ENCODE measurements around the gene UNC13C.

The UNC13C gene

GRCh38 chr15:54120949-54121463 lies 142.8 kb downstream of the UNC13C start:
- DNase-seq (ENCODE audit: low spot score), result no peak

DNA sequence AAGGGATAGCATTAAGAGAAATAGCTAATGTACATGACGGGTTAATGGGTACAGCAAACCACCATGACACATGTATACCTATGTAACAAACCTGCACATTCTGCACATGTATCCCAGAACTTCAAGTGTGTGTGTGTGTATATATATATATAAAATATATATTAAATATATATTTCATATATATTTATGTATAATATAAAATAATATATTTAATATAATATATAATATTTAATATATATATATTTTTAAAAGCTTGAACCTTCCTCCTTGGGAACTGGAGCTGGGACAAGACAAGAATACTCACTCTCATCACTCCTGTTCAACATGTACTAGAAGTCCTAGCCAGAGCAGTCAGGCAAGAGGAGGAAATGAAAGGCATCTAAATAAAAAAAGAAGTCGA lies 149.3 kb downstream of the UNC13C start:
- DNase-seq (ENCODE audit: low spot score), result no peak

GRCh38 chr15:54131410-54131809 lies 153.2 kb downstream of the UNC13C start:
- DNase-seq (ENCODE audit: low spot score), result peak; percentile 72

DNA sequence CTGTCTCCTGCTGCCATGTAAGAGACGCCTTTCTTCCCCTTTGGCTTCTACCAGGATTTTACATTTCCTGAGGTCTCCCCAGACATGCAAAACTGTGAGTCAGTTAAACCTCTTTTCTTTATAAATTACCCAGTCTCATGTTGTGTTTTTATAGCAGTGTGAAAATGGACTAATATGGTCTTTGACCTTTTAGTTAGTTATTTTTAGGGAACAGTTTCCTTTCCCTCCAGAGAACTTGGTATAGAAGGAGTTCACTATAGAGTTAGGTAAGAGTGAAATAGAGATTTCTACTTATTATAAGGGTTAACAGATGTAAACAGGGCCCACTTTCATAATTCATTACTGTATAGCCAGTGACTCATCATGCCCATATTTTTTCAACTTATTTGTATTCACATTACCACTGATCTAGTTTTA lies 170.9 kb downstream of the UNC13C start:
- DNase-seq (ENCODE audit: low spot score), result no peak

DNA sequence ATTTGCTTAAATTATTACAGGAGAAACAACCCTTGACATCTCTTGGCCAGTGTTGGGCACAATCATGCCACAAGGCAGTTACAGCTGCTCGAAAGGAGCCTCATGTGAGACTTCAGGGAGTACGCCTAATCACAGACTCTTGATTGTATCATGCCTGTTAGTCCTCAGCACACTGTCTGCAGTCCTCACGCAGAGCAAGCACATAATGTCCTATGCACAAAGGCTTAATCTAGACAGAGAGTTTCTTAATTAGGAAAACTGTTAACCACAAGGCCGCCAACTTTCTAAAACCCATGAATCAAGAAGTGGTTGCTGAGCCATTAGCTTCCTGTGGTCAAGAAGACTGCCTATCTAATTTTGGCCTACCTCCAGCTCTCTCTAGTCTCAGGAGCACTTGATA lies 172.0 kb downstream of the UNC13C start:
- no peak for DNase-seq (ENCODE audit: low spot score)

GRCh38 chr15:54159012-54159411 lies 180.8 kb downstream of the UNC13C start:
- DNase-seq (ENCODE audit: low spot score), result no peak

DNA sequence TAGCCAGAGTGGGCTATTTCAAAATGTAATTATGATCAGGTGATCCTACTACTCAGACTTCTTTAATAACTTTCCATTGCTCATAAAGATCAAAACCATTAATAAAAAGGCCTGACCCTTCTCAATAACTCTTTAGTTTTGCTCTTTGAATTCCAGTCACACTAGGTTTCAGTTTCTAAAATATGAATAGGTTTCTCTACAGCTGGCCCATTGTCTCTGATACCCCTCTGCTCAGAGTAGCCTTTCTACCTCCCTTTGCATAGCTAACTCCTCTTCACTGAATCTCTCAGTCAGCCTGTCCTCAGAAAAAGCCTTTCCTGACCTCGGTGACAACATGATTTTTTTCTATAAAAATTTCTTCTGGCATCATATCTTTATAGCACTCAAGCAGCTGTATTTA lies 209.1 kb downstream of the UNC13C start:
- no peak for DNase-seq (ENCODE audit: low spot score)

- no peak for DNase-seq (ENCODE audit: low spot score)
Measured at GRCh38 chr15:54197995-54198394, 219.8 kb downstream of the UNC13C start.

GRCh38 chr15:54206586-54207321 lies 228.5 kb downstream of the UNC13C start:
- no peak for DNase-seq (ENCODE audit: low spot score)

- DNase-seq (ENCODE audit: low spot score), result peak; percentile 23
Measured at GRCh38 chr15:54208786-54209185, 230.5 kb downstream of the UNC13C start.

DNA sequence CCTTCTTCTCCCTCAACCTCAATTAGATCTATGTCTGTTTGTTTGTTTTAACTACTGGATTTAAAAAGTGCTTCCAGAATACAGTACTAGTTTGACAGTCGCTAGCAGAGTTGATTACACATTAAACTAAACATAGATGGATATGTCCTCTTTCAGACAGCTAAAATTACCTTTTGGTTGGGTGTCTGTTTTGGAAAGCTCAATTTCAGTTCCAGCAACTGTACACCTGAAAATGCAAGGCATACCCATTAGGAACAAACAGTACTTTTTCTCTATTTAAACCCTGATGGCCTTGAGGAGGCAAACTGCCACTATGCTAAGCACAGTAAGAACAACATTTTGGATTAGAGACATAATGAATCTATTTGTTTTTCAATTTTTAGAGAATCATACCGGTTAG lies 234.4 kb downstream of the UNC13C start:
- no peak for DNase-seq (ENCODE audit: low spot score)

DNA sequence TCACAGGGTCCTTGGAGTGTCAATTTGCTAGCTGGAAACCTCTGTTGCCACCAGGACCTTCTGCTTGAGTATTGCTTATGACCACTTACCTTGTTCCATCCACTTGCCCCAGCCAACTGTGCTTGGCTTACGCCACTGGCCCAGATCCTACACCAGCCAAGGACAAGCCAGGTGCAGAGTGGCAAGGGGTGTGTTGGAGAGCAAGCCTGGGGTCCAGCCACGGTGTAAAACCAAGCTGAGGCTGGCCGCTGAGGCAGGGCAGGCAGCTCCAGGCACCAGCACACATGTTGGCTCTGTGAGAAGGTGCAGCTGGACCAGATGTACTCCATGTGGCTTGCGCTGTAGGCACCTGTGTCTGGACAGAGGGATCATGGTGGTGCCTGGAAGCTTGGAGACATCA lies 248.2 kb downstream of the UNC13C start:
- DNase-seq (ENCODE audit: low spot score), result no peak

- no peak for DNase-seq (ENCODE audit: low spot score)
Measured at GRCh38 chr15:54227569-54227968, 249.3 kb downstream of the UNC13C start.

DNA sequence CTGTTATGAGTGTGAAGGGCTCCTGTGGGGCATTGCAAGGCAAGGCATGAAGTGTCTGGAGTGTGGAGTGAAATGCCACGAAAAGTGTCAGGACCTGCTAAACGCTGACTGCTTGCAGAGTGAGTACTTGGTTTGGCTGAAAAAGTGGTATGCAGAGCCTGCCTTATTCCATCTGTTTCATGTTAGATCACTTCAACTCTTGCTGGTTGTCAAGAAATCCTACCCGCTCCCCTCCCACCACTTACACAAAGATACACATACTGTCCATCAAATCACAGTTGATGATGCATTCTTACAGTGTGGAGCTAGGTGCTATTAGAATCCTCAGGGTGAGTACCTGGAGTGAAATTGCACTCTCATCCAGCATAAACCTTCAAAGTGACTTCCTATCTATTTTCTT lies 272.1 kb downstream of the UNC13C start:
- DNase-seq (ENCODE audit: low spot score), result no peak

DNA sequence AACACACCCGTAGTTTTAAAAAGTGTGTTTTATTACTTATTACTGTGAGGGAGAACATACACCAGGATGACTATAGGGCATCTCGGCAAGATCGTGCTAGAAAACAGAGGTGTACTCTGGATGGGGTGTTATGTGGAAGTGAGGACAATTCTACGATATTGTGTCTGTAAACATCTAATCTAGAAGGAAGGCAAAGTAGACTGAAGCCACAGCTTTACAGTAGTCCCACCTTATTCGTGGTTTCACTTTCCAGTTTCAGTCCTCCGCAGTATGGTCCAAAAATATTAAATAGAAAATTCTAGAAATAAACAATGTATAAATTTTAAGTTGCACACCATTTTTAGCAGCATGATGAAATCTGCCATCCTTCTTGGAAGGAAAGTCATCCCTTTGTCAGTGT lies 277.9 kb downstream of the UNC13C start:
- no peak for DNase-seq (ENCODE audit: low spot score)

GRCh38 chr15:54273928-54274327 lies 295.7 kb downstream of the UNC13C start:
- peak; percentile 20 for DNase-seq (ENCODE audit: low spot score)

DNA sequence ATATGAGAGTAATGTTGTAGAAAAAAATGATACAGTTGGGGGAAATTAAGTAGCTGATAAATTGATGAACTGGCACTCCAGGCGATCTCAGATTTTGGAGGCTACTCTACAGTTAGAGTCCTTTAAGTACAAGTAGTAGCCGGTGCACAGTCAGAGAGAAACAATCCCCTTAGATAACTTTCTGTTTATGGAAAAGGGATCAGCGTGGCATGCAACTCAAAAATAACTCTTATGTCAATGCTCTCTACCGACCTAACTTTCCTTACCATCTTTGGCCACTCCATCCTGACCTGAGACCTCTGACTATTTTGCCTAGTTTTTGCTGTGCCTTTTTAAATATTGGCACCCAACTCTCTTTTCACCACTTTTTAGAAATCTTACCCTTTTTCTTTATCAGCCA lies 299.6 kb downstream of the UNC13C start:
- DNase-seq (ENCODE audit: low spot score), result no peak

DNA sequence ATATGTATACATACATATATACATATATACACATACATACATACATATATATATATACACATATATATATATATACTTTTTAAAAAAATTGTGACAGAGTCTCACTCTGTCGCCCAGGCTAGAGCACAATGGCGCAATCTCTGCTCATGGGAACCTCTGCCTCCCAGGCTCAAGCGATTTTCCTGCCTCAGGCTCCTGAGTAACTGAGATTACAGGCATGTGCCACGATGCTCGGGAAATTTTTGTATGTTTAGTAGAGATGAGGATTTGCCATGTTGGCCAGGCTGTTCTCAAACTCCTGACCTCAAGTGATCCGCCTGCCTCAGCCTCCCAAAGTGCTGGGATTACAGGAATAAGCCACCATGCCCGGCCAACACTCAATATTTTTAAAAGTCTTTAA lies 302.5 kb downstream of the UNC13C start:
- DNase-seq (ENCODE audit: low spot score), result no peak

DNA sequence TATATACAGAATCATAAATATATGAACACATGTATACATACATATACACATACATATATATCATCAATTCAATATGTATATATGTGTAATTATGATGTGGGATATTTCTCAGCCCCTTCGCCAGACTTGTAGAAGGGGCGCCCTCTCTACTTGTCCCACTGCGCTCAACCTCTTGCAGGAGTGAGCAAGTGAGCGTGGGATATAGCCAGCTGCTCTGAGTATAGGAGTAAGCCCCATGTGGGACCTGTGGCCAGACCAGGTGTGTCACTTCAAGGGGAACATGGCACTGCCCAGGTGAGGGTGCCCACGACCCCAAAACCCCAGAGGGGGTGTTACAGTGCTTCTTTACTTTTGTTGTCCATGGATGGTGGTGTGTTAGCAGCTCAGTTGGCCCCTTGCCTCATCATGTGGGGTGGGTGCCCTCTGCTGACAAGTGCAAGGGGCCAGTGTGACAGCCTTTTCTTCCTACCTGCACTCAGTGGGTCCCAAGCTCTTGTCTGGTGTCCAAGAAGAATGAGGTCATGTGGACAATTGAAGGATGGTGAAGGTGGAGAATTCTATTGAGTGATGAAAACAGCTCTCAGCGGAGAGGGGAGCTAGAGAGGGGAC lies 304.1 kb downstream of the UNC13C start:
- DNase-seq (ENCODE audit: low spot score), result no peak

DNA sequence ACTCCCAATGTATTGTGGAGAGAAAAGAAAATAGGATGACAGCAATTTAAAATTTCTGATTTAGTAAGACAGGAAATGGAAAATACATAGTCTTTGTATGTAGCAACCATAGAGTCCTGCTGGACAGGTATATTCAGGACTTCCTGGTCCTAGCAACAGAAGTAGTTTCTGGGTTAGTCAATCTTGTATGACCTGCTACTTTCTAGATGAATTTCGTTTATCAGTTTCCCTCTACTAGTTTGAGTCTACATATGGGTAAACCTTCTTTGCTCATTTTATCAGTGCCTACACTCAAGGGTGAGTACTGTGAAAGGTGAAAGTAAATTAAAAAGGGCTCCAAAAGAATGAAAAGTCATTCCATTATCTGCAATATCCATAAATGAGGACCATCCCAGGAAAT lies 309.8 kb downstream of the UNC13C start:
- no peak for DNase-seq (ENCODE audit: low spot score)

GRCh38 chr15:54289590-54290136 lies 311.4 kb downstream of the UNC13C start:
- DNase-seq (ENCODE audit: low spot score), result no peak

GRCh38 chr15:54298396-54298795 lies 320.2 kb downstream of the UNC13C start:
- DNase-seq (ENCODE audit: low spot score), result no peak

- no peak for DNase-seq (ENCODE audit: low spot score)
Measured at GRCh38 chr15:54304321-54304720, 326.1 kb downstream of the UNC13C start.
